ENCODE results near the gene BCHE.

The BCHE gene

DNA sequence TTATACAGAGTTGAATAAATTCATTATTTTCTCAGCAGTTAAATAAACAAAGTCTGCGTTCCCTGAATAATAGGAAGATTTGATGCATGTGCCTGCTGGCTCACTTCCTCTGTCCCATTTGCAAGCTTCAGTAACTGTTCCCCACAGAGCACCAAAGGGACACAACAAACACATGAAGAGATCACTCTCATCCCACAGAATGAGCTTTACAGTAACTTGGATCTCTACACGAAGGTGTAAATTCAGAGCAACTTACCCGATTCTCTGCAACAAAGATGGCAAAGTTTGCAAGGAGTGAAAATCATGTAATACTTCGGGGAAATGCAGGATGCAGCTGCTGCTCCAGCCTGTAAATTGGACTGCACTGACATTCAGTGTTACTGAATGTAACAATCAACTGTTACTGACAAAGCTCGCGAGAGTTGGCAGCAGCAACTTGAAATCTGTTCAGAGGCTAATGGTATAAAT lies at the start of gene BCHE:
TSS of gene BCHE (minus strand) at position 366 of the 468 bp plus-strand sequence. CDS start 6,390 bp downstream, outside the sequence.
- peak; percentile 13 for DNase-seq (ENCODE audit: low spot score)

- no peak for DNase-seq (ENCODE audit: low spot score)
Observed at GRCh38 chr3:165885558-165886270, 48.5 kb upstream of the BCHE start.

DNA sequence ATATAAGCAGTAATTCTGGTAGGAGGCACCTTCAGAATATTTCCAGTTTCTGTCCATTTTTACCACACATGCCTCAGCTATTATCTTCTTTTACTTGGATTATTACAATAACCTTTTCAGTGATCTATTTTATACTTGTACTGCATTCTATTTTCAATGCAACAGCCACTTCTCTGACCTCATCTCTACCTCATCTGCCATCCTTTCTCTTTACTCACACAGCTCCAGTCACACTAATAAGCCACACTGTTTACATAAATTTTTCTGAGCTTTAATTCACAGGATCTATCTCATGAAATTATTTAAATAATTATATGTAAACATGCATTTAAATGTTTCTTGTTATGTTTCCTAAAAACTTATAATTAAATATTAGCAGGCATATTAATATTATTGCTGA lies 47.3 kb upstream of the BCHE start:
- no peak for DNase-seq (ENCODE audit: low spot score)

- DNase-seq (ENCODE audit: low spot score), result no peak
Observed at GRCh38 chr3:165883863-165884478, 46.7 kb upstream of the BCHE start.

DNA sequence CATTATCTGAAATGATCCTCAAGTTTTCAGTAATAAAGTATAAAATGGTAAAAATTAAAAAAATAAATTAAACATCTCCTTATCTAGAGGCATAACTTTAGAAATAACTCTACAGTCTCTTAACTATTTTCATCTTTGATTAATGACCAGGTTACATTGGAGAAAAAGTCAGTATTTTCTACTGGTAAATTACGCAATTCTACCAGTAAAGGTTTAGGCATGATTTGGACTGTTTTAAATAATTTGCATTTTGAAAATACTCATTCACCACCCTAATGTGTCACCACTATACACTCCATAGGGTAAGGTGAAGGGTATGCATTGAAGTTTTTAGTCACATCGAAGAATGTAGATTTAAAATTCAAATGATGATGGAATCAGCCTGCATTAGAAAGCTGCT lies 45.9 kb upstream of the BCHE start:
- no peak for DNase-seq (ENCODE audit: low spot score)

GRCh38 chr3:165875644-165876043 lies 38.4 kb upstream of the BCHE start:
- DNase-seq (ENCODE audit: low spot score), result no peak

DNA sequence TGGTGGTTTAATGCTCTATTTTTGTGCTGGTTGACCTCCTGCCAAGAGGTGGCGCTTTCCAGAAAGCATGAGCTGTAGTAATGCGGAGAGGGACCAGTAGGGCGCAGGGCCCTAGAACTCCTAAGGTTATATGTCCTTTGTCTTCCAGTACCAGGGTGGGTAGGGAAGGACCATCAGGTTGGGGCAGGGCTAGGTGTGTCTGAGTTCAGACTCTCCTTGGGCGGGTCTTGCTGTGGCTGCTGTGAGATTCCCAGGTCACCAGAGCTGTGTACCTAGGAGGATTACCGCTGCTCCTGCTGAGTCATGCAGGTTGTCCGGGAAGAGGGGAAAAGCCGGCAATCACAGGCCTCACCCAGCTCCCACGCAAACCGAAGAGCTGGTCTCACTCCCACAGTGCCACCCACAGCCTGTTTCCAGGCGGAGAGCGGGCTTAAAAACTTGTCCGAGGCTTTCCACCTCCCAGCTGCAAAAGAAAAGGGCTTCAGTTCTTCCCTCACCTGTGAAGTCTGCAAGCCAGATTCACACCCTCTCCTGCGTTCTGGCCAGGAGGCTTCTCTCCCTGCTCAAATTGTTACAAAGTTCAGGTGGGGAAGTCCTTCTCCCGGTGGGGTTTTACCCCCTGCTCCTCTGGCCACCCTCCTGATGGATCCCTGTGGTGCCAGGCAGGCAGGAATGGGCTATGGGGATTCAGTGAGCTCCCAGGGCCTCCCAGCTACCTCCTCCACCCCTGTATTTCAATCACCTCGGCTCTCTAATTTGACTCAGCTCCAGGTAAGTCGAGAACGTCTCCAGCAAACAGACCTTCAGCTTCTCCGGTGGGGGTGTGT lies 37.7 kb upstream of the BCHE start:
- DNase-seq (ENCODE audit: low spot score), result no peak

DNA sequence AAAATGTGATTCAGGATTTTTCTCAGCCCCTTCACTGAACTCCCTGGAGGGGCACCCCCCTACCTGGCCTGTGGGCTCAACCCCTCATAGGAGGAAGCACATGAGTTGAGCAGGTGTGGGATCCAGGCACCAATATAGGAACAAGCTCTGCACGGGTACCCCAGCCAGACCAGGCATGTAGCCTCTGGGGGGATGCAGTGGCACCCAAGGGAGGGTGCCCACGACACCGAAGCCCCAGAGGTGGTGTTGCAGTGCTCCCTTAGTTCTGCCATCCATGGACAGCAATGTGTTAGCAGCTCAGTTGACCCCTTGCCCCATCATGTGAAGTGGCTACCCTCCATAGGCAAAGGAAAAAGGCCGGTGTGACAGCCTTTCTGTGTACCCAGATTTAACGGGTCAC lies 30.9 kb upstream of the BCHE start:
- no peak for DNase-seq (ENCODE audit: low spot score)

DNA sequence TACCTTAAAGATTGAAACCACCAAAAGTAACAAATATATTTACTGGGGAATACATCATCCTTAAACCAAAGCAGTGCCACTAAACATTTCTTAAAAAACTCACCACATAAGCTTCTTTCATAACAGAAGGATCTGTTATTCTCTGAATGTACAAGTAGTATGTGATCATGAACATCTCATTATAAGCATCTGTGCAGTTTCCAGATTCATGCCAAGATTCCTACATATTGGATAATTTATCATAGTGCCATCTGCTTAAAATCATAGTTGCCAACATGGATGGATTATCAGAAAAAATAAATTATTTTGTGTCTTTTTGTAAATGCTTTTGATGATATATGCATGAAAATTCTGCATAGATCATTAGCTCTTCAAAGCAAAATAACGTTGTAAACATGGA lies 21.8 kb upstream of the BCHE start:
- DNase-seq (ENCODE audit: low spot score), result no peak

DNA sequence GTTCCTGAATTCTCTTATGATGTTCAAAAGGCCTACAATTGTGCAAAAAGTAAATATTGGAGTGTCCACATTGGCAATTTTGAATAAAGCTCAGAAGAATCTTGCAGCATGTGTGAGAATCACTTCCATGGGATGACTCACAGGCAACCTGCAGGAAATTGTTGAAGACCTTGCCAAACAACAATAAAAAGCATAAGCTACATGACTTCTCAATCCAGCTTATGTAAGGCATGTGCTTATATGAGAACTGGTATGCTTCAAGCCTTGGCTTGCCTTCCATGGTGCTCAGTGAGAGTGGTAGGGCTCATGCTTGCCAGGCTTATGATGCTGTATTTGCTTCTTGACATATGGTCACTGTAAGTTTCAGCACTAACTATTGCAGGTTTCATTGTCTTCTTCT lies 18.4 kb upstream of the BCHE start:
- DNase-seq (ENCODE audit: low spot score), result no peak

- DNase-seq (ENCODE audit: low spot score), result no peak
Observed at GRCh38 chr3:165854696-165855095, 17.5 kb upstream of the BCHE start.

GRCh38 chr3:165852711-165853110 lies 15.5 kb upstream of the BCHE start:
- no peak for DNase-seq (ENCODE audit: low spot score)

DNA sequence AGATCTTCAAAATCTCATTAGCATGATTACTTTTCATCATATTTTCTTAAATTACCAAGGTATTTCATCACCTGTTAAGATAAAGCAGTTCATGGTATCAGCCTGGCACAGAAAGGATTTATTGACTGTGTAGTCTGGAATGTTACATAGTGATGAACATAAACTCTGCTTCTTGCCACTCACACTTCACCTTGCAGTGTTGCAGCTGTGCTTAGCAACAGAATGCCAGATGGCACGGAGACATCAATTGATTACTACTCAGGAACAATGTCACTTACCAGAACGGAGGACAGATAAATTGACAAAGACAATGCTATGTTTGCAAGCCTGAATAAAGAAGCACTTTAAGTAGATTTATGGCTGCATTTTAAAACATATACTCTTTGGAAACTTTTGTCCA lies 15.0 kb upstream of the BCHE start:
- DNase-seq (ENCODE audit: low spot score), result no peak

DNA sequence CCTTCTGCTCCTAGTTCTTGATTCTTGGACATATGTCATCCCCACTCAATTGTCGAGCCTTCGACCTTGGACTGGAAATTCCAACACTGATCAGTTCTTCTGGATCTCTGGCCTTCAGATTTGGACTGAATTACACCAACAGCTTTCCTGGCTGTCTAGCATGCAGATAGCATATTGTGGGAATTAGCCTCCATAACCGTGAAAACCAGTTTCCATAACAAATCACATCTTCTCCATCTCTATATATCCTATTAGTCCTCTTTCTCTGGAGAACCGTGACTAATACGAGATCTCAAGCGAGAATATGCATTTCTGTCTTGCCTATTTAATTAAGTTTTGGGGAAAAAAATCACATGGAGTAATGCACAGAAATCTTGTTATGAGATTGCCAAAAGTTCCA lies 8.8 kb upstream of the BCHE start:
- DNase-seq (ENCODE audit: low spot score), result no peak

DNA sequence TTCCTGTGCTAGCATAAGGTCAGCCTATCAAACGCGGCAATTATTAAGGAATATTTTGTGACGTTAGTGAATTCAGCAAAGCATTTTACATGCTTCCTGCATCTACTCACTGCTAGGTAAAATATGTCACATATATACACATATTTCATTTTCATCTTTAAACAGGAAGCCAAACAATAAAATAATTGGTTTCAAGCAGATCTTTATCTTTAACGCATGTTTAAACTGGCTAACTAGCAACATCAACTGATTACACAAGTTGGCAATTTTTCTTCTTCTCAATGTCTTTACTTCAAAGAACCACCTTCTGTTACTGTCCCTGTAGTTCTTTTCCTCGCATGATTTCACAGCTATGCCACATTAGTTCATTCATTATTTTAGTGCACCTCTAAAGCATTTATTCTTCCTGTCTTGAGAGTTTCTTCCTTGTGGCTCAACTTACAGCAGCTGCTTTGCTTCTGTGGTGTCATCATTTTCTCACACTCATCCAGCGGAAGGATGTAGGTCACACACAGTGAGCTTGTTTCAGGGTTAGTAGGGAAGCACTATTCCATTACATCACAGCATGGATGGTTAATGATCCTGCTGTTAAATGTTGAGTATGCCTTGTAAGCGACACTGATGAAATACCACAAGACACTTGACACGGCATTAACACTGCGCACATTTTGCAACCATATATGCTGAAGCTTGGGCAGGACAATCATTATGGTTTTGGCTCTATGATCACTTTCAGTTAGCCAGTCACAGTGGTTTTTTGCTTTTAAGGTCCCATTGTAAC lies 2.3 kb upstream of the BCHE start:
- DNase-seq (ENCODE audit: low spot score), result no peak

DNA sequence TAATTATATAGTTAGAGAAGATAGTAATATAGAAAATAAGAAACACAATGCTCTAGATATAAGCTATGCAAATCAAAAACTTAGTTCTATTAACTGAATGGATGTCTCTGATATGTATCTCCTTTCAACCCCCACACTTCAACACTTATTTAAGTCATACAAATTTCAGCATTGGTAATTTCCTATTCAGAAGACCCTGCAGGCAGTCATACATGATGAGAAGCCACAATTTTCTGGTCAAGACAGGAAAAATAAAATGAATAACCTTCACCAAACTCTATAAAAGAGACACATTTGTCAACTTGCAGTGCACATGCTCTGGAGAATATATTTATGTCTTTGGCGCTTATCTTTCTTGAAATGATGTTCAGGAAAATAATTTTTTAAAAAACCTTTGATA lies 578 bp upstream of the BCHE start:
- DNase-seq (ENCODE audit: low spot score), result no peak

- DNase-seq (ENCODE audit: low spot score), result no peak
Observed at GRCh38 chr3:165835431-165835830, 1.8 kb downstream of the BCHE start.

GRCh38 chr3:165830746-165831145 lies 6.5 kb downstream of the BCHE start:
- DNase-seq (ENCODE audit: low spot score), result no peak

DNA sequence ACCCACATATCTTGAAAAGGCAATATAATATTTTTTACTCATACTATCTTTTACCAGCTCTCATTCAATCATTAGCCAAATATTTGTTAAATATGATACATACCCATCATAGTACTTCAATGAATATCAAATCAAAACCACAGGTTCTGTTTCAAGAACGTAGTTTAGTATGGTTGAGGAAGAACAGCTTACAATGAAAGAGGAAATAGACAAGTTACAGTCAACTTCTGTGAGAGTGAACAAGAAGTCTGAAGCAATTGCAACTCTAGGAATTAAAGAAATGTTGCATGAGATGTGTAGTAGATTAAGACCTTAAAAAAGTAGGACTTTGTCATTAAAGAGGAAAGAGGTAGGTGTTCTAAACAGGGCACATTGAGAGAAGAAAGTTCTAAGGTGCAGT lies 9.3 kb downstream of the BCHE start:
- DNase-seq (ENCODE audit: low spot score), result no peak

DNA sequence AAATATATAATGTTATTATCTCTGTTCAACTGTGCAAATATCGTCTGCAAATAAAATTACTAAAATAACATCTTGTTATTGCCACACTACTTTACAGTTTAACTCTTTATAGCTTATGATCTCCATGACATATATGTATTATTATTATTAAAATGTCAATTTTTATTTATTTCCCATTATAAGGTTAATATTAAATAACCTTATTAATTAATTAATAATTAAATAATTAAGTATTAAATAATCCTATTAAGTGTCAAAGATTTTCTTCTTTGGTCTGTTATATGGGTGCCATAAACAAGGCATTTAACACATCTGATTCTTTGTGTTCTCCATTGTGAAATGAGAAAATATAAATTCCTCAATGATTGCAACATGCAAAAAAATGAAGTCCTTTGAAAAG lies 10.0 kb downstream of the BCHE start:
- no peak for DNase-seq (ENCODE audit: low spot score)

GRCh38 chr3:165820671-165821123 lies 16.5 kb downstream of the BCHE start:
- DNase-seq (ENCODE audit: low spot score), result no peak

DNA sequence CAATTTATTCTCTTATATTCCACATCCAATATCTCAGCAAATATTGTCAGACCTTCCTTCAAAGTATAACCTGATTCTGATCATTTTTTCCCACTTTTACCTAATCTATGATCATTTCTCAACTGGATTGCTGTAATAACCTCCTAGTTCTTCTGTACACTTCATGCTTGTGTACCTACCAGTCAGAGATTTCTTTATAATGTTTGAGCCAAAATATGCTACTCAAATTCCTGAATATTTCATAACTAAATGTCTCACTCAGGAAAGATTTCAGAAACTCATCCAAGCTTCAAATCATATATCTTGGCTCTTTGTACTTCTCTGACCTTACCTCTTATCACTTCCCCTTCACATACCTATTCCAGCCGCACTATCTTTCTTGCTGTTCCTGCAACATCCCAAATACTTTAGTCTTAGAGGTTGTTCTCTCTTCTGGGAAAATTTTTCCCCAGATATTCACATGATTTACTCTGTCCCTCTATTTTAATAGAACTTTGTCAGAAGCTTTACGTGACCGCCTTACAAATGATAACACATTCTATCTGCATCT lies 20.0 kb downstream of the BCHE start:
- no peak for DNase-seq (ENCODE audit: low spot score)
